Activated T-helper 1 cell treated with Interleukin-2 at 50 U/mL for 16 hours (primary cell): Measurements from ENCODE around the gene TNRC6B.
"Not testable (repeated sequence)": the region's sequence is repeated elsewhere in the genome, so short reads cannot be mapped to it uniquely, and the experiment has no call there.

ENCODE experiments used
- DNase-seq: peaks from one replicate; pipeline ENCODE4 v3.0.0-alpha.2; 2020; ENCODE audit warnings: low read depth

The TNRC6B gene

DNA sequence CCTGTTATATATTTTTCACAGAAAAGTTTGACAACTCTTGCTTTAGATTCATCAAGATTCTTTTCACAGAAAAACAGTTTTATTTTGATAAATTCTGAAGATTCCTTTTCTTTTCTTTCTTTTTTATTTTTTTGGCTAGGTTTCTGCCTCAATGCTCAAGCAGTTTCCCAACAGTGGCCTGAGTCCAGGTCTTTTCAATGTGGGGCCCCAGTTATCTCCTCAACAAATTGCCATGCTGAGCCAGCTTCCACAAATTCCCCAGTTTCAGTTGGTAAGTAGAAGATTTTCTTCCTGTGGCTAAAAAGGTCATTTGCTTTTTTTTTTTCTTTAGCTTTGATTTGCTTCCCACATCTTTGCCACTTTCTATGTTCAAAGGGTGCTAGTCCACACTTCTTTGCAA, 122.6 kb downstream of the TNRC6B start:
- DNase-seq = no peak

DNA sequence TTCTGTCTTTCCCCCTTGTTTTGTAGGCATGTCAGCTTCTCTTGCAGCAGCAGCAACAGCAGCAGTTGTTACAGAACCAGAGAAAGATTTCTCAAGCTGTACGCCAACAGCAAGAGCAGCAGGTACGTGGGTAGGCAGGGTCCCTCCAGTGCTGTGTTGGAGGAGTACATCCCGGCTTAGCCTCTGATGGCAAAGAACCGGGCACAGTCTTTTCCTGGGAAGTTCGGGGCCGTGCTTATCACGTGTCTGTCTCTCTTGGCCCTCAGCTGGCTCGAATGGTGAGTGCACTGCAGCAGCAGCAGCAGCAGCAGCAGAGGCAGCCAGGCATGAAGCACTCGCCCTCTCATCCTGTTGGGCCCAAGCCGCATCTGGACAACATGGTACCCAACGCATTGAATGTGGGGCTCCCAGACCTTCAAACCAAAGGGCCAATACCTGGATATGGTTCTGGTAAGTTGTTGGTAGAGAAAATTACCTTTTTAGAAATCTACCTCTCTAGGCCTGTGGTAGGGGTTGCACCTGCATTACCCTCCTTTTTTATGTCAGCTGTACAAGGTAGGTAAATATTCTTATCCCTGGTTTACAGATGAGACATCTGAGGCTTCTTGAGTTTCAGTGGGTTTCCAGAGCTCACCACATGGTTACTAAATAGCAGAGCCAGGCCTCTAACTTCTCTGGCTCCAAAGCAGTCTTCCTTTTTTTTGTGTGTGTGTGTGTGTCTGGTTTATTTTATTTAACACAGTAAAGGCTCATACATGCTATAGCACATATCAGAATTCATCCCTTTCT, 123.4 kb downstream of the TNRC6B start:
- no peak for DNase-seq

DNA sequence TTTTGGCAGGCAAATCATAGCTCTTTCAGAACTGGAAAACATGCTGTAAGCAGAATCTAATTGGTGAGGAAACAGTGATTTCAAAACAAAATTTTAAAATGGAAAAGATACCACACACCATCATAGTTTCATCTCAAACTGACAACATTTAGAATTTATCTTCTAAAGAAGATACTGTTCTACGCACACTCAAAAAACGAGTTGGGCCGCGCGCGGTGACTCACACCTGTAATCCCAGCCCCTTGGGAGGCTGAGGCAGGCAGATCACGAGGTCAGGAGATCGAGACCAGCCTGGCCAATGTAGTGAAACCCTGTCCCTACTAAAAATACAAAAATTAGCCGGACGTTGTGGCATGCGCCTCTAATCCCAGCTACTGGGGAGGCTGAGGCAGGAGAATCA, 124.4 kb downstream of the TNRC6B start:
- no peak for DNase-seq

DNA sequence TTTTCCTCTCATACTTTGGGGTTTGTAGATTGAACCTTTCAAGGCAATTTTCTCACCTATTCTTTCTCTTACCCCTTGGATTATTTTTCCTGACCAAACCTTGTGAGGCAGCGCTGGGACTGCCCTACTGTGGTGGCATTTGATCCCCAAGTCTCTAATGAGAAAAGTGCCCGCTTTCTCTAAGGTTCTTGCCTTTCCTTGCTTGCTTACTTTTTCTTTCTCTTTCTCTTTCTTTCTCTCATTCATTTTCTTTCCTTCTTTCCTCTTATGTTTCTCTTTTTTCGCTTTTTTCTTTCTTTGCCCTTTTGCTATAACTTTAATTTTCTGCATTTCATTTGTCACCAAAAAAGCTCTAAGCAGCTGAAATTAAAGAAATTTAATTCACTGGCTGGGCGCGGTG, 127.9 kb downstream of the TNRC6B start:
- DNase-seq = no peak

DNA sequence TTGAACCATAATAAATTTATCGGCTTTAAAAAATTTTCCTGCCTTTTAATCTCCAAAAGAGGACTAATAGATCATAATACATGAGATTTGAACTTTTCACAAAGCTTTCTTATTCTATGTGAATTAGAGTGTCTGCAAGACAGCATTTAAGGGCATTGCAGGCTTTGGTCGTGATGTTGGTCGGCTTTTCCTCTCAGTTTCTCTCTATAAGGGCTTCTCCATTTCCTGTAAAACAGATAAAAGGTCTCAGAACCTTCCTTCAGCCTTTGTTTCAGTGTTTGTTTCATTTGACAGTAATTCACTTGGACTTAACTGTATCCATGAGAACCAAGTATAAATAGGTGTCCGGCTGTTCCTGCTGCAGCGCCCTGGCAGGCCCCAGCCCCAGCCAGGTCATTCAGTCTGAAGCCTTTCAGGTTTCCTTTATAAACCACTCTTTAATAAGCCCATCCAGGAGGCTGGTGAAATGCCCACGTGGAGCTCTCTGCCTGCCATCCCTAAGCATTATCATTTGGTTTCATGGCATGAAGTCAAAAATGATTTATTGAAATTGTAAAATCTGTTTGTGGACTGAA, 131.4 kb downstream of the TNRC6B start:
- no peak for DNase-seq

DNA sequence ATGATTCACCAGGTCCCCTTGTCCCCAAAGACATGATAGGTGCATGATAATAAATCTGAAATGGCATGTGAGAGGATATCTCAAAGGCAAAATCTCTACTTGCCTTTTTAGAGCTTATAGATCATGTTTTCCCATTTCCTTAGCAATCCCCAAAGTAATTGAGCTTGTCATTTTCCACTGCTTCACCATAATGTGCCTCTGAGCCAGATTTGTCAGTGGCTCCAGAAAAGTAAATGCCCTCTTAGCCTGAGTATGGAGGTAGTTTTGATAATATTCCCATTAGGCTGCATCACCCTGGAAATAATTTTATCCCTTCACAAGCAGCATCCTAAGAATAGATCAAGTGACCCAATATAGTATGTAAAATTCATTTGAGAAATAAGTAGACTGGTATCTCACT, 131.9 kb downstream of the TNRC6B start:
- DNase-seq = no peak

DNA sequence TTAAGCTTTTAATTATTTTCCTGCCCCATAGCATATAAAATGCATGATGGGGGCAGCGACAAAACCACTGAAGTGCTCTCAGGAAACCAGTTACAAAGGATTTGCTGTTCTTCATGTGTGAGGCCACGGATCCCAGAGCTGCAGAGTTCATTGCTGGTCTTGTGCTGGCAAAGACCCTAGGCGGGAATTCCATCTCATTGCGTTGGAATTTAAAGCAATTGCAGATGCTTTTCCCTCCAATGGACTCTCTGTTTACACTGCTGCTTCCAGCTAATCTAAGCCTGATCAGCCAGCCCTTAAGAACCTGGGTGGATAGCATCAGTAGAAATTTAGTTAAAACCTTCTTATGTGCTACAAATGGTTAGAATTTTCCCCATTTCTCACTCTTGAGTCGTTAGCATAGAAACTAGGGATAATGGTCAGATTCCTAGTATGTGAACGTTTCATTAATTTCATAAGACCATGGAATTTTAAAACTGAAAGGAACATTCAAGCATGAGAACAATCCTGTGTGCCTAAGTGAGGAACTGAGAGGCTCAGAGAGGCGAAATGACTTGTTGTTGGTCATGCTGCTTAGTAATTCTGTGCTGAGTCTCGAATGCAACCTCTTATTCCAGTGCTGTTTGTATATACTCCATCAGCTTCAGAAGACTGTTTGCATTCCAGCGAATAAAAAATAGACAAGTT, 132.5 kb downstream of the TNRC6B start:
- no peak for DNase-seq

DNA sequence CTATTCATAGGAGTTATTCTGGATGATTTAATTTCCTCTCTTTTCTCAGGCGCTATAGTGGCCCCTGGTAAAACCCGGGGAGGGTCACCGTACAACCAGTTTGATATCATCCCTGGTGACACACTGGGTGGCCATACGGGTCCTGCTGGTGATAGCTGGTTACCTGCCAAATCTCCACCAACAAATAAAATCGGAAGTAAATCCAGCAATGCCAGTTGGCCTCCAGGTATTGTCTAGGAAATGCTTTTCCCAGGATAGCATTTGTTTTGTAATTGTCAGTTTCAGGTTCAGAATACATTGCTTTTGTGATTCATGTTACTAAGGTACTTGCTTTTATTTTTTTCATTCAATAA, 133.0 kb downstream of the TNRC6B start:
- no peak for DNase-seq

DNA sequence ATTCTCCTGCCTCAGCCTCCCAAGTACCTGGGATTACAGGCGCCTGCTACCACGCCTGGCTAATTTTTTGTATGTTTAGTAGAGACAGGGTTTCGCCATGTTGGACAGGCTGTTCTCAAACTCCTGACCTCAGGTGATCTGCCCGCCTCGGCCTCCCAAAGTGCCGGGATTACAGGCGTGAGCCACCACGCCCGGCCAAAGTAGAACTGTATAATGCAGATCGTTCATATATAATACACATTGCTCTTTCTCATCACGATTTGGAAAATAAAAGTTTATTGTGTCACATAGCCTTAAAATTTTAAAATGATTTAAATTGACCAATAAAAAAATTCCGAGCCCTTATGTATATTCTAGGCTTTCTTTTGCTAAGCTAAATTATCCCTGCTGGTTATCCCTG, 133.9 kb downstream of the TNRC6B start:
- DNase-seq = not testable (repeated sequence)

DNA sequence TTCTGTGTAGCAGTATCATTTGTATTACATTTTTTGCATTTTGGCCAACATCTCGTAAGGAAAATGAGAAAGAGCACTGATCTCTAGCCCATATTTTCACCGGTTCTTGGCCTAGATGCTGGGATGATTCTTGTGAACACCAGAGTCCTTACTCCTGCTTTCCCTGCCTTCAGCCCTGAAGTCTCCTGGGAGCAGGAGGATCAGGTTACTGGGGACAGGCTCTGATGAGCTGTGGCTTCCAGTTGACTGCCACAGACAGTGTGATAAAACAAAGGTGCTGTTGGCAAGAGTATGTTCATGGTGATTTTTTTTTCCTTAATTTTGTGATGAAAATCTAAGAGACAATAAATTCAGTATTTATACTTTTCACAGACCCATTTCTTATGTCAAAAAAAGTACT, 134.3 kb downstream of the TNRC6B start:
- DNase-seq = no peak

DNA sequence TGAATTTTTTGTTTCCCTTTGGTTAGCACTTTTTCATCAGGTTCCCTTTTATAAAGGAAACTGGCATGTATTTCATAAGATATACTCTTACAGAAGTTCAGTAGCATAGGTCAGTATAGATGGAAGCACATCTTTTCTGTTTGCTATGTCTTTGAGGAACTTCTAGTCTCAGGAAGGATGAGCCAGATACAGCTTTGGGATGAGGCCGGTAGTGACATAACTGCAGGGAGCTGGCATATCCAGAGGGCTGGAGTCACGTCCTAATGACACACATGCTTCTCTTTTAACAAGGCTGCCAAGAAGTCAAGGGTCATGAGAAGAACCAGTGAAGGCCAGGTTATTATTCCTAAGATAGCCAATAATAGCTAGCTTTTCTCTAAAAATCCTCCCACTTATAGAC, 135.3 kb downstream of the TNRC6B start:
- DNase-seq = no peak

DNA sequence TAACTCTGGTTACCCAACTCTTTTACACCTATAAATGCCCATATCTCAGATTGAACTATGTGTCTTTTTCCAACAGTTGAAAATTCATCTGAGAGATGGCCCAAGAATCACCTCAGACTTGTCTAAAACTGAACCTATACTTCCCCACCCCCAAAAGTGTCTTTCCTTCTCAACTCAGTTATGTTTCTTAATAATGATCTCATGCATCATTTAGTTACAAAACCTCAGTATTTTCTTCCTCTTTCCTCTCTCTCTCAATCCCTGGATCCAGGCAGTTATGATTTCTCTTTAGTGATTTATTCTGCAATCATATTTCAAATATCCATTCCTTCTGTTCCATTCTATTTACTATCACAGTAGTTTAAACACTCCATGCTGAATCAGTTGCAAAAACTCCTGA, 136.3 kb downstream of the TNRC6B start:
- no peak for DNase-seq

DNA sequence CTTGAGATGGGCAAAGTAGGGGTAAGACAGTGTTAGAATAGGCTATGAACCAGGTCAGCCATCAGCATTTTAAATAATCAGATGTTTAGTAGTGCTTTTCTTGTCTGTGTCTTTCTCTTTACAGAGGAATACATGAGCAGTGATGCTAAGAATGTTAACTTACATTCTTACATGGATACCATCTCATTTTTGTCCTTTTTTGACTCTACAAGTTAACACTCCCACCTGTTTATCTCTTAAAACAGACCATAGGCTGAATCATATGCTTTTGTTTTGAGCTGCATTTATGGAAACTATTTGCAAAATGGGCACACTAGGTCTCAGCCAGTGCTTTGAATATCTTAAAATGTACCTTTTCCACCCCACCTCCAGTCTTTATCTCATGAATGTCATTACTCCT, 143.0 kb downstream of the TNRC6B start:
- no peak for DNase-seq

DNA sequence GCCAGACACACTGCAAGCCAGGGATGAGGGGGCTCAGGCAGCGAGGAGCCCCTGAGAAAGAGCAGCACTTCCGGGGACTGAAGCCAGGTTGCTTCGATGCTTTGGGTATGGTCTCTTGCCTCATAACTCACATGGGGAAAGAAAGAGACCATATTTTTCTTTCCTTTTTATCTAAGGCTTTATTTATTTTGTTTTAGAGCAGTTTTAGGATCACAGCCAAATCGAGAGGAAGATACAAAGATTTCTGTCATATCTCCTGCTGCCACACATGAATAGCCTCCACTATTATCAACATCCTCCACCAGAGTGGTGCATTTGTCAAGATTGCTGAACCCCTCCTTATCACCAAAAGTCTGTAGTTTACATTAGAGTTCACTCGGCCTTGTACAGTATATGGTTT, 144.3 kb downstream of the TNRC6B start:
- no peak for DNase-seq

DNA sequence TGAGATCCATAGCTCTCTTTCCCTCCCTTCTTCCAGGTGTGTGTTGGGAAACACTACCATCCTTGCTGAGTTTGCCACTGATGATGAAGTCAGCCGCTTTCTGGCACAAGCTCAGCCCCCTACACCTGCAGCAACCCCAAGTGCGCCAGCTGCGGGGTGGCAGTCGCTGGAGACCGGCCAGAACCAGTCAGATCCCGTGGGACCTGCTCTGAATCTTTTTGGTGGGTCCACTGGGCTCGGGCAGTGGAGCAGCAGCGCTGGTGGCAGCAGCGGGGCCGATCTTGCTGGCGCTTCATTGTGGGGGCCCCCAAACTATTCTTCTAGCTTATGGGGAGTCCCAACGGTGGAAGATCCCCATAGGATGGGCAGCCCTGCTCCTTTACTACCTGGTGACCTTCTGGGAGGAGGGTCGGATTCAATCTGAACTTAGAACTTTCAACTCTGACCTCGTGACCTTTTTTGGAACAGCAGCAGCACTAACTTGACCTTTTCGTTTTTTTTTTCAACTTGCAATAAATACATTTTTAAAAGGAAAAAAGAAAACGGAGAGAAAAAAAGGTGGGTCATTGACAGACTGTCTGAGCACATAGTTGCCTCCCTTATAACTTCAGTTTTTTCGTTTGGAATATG, 145.2 kb downstream of the TNRC6B start:
- no peak for DNase-seq

DNA sequence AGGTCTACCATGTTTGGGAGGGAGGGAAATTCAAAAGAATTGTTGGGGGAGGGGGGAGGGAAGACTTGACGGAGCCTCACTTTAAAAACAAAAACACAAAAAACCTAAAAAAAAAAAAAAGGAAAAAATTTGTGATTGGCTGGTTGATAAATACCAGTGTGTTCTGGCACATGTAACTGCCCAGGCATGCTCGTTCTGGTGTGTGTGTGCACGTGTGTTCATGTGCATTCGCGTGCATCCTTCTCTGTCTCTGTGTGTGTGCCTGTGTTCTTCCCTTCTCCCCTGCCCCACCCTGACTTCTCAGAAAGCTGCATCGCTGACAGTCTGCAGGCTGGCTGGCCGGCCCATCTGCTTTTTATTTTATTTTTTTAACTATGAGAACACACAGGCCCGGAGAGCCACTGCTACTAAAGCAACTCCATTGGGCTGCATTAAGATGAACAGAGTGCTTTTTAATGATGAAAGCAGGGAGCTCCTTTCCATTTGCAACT, 146.0 kb downstream of the TNRC6B start:
- DNase-seq = peak; percentile 25

DNA sequence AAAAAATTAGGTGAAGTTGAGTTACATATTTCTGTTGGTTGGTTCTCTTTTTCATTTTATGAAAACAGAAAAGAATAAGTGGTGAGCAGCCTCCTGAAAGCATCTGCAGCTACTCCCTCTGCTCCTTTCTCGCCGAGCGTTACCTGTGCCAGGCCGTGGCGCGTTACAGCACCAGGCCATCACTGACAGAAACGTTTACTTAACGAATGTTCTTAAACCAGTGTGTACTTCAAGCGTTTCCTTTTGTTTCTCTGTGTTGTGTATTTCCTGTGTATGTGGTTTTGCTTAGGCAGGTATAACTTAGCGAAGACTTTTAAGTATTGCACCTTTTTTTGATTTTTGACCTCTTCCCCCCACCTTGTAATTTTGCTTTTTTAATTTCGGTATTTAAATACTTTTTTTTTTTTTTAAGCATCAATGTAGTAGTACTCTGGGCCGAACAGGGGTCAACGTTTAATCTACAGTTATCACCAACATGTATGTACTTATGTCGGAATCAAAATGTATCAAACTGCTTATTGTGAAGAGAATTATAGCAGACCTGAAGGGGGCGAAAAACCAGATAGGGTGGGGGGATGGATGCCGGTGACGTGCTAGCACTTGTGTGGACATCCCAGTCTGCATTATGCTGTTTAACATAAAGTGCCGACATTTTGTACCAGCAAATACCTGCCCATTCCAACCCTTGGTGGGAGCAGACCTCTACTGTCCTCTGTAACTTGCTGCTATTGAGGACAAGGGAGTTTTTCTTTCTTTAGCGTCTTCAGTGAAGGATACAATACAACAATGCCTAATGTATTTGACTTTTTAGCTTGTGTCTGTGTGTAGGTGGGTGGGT, 147.0 kb downstream of the TNRC6B start:
- DNase-seq = peak; percentile 43

DNA sequence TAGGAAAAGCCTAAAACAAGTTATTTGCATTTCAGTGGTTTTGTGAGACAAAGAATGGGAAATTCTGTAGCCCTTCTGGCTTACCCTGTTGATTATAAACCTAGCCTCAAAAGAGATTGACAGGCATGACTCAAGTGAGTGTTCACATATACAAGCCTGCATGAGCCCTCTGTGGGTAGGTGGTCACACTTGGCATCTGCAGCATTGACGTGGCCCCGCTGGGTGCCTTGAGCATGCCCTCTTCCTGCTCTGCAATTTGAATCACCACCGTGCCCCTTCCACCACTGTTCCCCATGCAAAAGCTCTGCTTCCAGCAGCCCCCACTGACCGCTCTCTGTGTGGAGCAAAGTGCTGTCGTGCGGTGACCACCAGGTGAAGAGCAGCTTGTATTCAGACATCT, 147.6 kb downstream of the TNRC6B start:
- peak; percentile 41 for DNase-seq

DNA sequence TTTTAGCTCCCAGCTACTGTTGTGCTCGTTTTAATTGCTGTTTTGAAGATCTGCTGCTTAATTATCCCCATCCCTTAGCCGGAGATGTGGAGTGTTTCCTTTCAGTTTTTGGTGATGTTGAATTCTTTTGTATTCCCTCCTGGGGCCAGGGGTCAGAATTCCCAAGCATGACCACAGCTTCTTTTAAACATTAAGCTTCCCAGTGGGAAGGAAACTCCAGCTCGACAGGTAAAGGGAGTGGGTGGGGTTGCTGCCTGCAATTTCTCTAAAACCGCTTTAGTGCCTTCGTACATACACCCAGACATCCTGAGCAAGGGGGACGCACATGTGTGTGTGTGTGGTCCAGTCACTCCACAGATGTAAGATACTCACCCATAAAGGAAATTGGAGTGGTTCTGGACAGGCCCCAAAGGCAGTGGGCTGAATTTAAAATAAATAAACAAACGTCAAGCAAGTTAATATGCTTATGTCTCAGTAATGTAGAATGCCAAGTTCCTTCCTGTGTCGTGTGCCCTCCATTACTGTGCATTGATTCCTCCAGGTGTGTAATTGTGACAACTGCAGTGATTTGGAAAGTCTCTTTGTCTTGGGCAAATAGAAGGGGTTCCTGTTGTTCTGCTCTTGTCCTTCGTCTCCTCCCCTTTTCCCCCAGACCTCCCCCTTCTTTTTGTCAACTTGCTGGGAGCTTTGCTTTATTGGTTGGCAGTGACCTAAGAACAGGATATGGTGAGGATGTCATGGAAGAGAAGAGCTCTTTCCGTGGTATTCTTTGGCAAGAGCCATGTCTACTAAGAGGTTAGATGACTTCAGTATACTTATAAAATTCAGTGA, 149.4 kb downstream of the TNRC6B start:
- no peak for DNase-seq

DNA sequence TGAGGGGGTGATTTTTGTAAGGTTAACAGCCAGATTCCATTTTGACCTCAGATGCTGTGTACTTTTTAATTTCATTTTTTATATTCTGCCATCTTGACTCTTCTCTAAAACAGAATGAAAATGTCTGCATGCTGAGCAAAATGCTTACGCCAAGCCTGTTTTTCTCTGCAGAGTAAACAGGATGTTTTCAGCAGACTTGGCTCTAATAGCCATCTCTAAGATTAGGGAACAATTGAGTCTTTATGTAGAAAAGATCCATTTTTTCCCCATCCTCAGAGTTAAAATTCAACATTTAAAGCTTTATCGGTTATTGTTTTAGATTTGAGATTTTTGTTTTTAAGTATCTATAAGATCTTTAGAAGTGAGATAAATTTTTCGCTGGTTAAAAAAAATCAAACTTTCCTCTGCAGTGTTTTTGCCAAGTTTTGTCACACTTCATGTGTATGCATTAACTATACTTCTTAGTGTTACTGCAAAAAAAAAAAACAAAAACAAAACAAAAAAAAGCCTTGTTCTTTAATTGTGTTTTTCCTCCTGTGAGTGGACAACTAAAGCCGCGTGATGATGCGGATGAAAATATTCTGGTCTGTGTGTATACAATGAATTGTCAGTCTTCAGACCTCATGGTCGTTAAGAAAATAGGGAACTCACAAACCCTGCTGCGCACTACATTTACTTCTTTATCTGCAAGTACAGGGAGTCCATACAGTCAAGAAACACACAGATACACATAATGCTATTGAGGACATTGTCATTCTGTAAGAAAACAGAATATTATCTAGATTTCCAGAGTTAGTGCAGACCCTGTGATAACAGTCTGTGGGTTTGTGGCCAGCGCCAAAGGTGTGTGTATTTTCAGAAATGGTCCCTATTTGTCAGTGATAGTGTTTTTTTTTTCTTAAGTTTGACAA, 151.1 kb downstream of the TNRC6B start:
- DNase-seq = no peak
